ENCODE measurements around the gene TROAP. TPM values are rescaled to one million over a fixed set of nuclear protein-coding genes. Genes with fewer than 3 reads are reported as not detected.
A peak's percentile ranks its signal among the peaks of the same experiment; 100 is the strongest.

TROAP gene
- 24.6 TPM for polyA plus RNA-seq (2012; ENCODE audit: insufficient read depth, insufficient read length, low read depth)

- Histone ChIP-seq H3K4me1 (no peaks in the 10 kb centered on the region), H3K9me3 (no peaks in the 10 kb centered on the region), H3K4me3 (ENCODE audit: low read depth, low read length) (peak within 1 kb of the TSS; percentile 97), H3K27me3 (no peaks in the 10 kb centered on the region), H3K36me3 (peaks cover 21% of the 10 kb centered on the region)
- TF ChIP-seq, protein P1, sequence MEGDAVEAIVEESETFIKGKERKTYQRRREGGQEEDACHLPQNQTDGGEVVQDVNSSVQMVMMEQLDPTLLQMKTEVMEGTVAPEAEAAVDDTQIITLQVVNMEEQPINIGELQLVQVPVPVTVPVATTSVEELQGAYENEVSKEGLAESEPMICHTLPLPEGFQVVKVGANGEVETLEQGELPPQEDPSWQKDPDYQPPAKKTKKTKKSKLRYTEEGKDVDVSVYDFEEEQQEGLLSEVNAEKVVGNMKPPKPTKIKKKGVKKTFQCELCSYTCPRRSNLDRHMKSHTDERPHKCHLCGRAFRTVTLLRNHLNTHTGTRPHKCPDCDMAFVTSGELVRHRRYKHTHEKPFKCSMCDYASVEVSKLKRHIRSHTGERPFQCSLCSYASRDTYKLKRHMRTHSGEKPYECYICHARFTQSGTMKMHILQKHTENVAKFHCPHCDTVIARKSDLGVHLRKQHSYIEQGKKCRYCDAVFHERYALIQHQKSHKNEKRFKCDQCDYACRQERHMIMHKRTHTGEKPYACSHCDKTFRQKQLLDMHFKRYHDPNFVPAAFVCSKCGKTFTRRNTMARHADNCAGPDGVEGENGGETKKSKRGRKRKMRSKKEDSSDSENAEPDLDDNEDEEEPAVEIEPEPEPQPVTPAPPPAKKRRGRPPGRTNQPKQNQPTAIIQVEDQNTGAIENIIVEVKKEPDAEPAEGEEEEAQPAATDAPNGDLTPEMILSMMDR (IDR thresholded peaks at IDR 0.05; ENCODE audit: low read depth, low read length) = no peak
- DNase-seq = peak; percentile 99
Observed at GRCh38 chr12:49322708-49323523, at the start of gene TROAP. TROAP (plus strand) TSS chr12:49323255; CDS start chr12:49323609, 354 bp downstream.

DNA sequence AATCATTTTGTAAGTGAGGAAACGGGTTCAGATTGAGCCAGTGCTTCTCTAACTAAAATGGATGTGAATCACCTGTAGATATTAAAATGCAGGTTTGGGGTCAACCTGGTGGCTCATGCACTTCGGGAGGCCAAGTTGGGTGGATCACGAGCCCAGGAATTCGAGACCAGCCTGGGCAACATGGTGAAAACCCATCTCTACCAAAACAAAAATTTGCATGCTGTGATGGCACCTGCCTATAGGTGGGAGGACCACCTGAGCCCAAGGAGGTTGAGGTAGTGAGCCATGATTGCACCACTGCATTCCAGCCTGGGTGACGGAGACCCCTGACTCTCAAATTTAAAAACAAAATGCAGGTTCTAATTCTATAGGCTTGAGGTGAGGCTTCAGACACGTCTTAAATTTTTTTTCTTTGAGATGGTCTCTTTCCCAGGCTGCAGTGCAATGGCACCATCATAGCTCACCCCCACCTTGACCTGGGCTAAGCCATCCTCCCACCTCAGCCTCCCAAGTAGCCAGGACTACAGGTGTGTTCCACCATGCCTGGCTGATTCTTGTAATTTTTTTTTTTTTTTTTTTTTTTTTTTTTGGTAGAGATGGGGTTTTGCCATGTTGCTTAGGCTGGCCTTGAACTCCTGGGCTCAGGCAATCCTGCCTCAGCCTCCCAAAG is 49.2 kb upstream of the TROAP start:
- Histone ChIP-seq H3K9me3 (no peaks in the 10 kb centered on the region), H3K27me3 (0 out of 2 replicates have a peak, but pooled peaks cover 2% of the 10 kb centered on the region), H3K4me3 (ENCODE audit: low read depth, low read length) (no peak overlapping the region), H3K4me1 (peaks cover 3% of the 10 kb centered on the region), H3K36me3 (no peaks in the 10 kb centered on the region)
- DNase-seq = no peak
- TF ChIP-seq, protein P1 (IDR thresholded peaks at IDR 0.05; ENCODE audit: low read depth, low read length) = no peak

- Histone ChIP-seq H3K36me3 (no peaks in the 10 kb centered on the region), H3K27me3 (0 out of 2 replicates have a peak, but pooled peaks cover 2% of the 10 kb centered on the region), H3K4me3 (ENCODE audit: low read depth, low read length) (no peak overlapping the region), H3K9me3 (no peaks in the 10 kb centered on the region), H3K4me1 (peaks cover 8% of the 10 kb centered on the region)
- TF ChIP-seq, protein P1 (IDR thresholded peaks at IDR 0.05; ENCODE audit: low read depth, low read length) = no peak
- no peak for DNase-seq
Observed at GRCh38 chr12:49274396-49275069, 48.5 kb upstream of the TROAP start.

GRCh38 chr12:49276304-49277290 is 46.5 kb upstream of the TROAP start:
- no peak for DNase-seq
- TF ChIP-seq, protein P1 (IDR thresholded peaks at IDR 0.05; ENCODE audit: low read depth, low read length) = no peak

GRCh38 chr12:49277466-49277865 is 45.6 kb upstream of the TROAP start:
- no peak for DNase-seq
- Histone ChIP-seq H3K36me3 (no peaks in the 10 kb centered on the region), H3K4me1 (peaks cover 15% of the 10 kb centered on the region), H3K27me3 (0 out of 2 replicates have a peak, but pooled peaks cover 2% of the 10 kb centered on the region), H3K9me3 (no peaks in the 10 kb centered on the region), H3K4me3 (ENCODE audit: low read depth, low read length) (no peak overlapping the region)
- TF ChIP-seq, protein P1 (IDR thresholded peaks at IDR 0.05; ENCODE audit: low read depth, low read length) = no peak

More at GRCh38 chr12:49276304-49277290, 46.5 kb upstream of the TROAP start:
- Histone ChIP-seq H3K4me3 (ENCODE audit: low read depth, low read length) (no peak overlapping the region), H3K9me3 (no peaks in the 10 kb centered on the region), H3K36me3 (no peaks in the 10 kb centered on the region), H3K4me1 (peaks cover 13% of the 10 kb centered on the region), H3K27me3 (0 out of 2 replicates have a peak, but pooled peaks cover 2% of the 10 kb centered on the region)
